Activated T-cell treated with anti-CD3 and anti-CD28 coated beads, Interleukin-2, amount 50 U/mL, for 4 hours (primary cell): ENCODE measurements around the gene CTTN. TPM values are rescaled to one million over a fixed set of nuclear protein-coding genes. Genes with fewer than 3 reads are reported as not detected.

Experiments used
- ATAC-seq, 2 donors: fragments of 200-7000 bp; cut with Tn5 transposase; one replicate each; pipeline ENCODE4 v1.10.0; 2021
- DNase-seq: peaks from one replicate; pipeline ENCODE4 v3.0.0-alpha.2; 2020
- H3K27me3 Mint-ChIP-seq: one replicate; pipeline ENCODE4 v1.8.0; 2021; ENCODE audit warnings: low read depth, mixed read lengths
- H3K36me3 Mint-ChIP-seq: one replicate; pipeline ENCODE4 v1.8.0; 2022; ENCODE audit warnings: mixed read lengths; ENCODE audit not compliant: insufficient read depth
- H3K4me1 Mint-ChIP-seq: one replicate; pipeline ENCODE4 v1.8.0; 2021; ENCODE audit warnings: low read depth, mixed read lengths
- H3K4me3 Mint-ChIP-seq: one replicate; pipeline ENCODE4 v1.8.0; 2021; ENCODE audit warnings: mild to moderate bottlenecking, moderate library complexity, mixed read lengths
- H3K9me3 Mint-ChIP-seq: one replicate; pipeline ENCODE4 v1.8.0; 2021; ENCODE audit warnings: mixed read lengths
- total RNA-seq, 3 donors: library from RNA; stranded (reverse); gene quantifications; one replicate each; pipeline ENCODE4 v1.2.1, GENCODE V29; 2021

CTTN gene
- total RNA-seq, 3 donors from 2014 or later, result 56.5 to 59.1 (median 57.5) TPM

- no peaks in the 10 kb centered on the region for H3K36me3 Mint-ChIP-seq
- H3K4me3 Mint-ChIP-seq, result no peak overlapping the region
- no peaks in the 10 kb centered on the region for H3K4me1 Mint-ChIP-seq
- H3K27me3 Mint-ChIP-seq, result peaks cover 3% of the 10 kb centered on the region
- H3K9me3 Mint-ChIP-seq, result peaks cover 2% of the 10 kb centered on the region
- no peak for DNase-seq
- ATAC-seq, result no peak
Measured at GRCh38 chr11:70455354-70455753, 57.0 kb downstream of the CTTN start.

GRCh38 chr11:70456921-70457532 lies 58.7 kb downstream of the CTTN start:
- Mint-ChIP-seq H3K9me3 (no peaks in the 10 kb centered on the region), H3K36me3 (no peaks in the 10 kb centered on the region), H3K27me3 (peaks cover 9% of the 10 kb centered on the region), H3K4me1 (no peaks in the 10 kb centered on the region), H3K4me3 (no peak overlapping the region)
- ATAC-seq (no peak), DNase-seq (no peak)

- no peaks in the 10 kb centered on the region for H3K4me1 Mint-ChIP-seq
- no peak for DNase-seq
- peaks cover 12% of the 10 kb centered on the region for H3K27me3 Mint-ChIP-seq
- no peaks in the 10 kb centered on the region for H3K36me3 Mint-ChIP-seq
- no peak overlapping the region for H3K4me3 Mint-ChIP-seq
- no peaks in the 10 kb centered on the region for H3K9me3 Mint-ChIP-seq
- no peak for ATAC-seq
Measured at GRCh38 chr11:70458736-70459135, 60.4 kb downstream of the CTTN start.

- H3K4me3 Mint-ChIP-seq, result no peak overlapping the region
- H3K4me1 Mint-ChIP-seq, result no peaks in the 10 kb centered on the region
- DNase-seq (no peak), ATAC-seq (no peak)
- H3K36me3 Mint-ChIP-seq, result no peaks in the 10 kb centered on the region
- H3K9me3 Mint-ChIP-seq, result no peaks in the 10 kb centered on the region
- peaks cover 21% of the 10 kb centered on the region for H3K27me3 Mint-ChIP-seq
Measured at GRCh38 chr11:70460111-70460510, 61.8 kb downstream of the CTTN start.

- Mint-ChIP-seq H3K36me3 (no peaks in the 10 kb centered on the region), H3K4me3 (no peak overlapping the region), H3K4me1 (no peaks in the 10 kb centered on the region), H3K27me3 (peaks cover 30% of the 10 kb centered on the region), H3K9me3 (no peaks in the 10 kb centered on the region)
- DNase-seq (no peak), ATAC-seq (no peak)
Measured at GRCh38 chr11:70460964-70461363, 62.6 kb downstream of the CTTN start.

GRCh38 chr11:70462818-70463477 lies 64.6 kb downstream of the CTTN start:
- Mint-ChIP-seq H3K27me3 (peaks cover 30% of the 10 kb centered on the region), H3K4me3 (no peak overlapping the region)
- ATAC-seq, result no peak

GRCh38 chr11:70463478-70464255 lies 65.3 kb downstream of the CTTN start:
- Mint-ChIP-seq H3K27me3 (peaks cover 30% of the 10 kb centered on the region), H3K4me3 (no peak overlapping the region), H3K9me3 (no peaks in the 10 kb centered on the region), H3K36me3 (no peaks in the 10 kb centered on the region), H3K4me1 (no peaks in the 10 kb centered on the region)
- DNase-seq (no peak), ATAC-seq (no peak)

More at GRCh38 chr11:70462818-70463477, 64.6 kb downstream of the CTTN start:
- DNase-seq, result no peak
- Mint-ChIP-seq H3K36me3 (no peaks in the 10 kb centered on the region), H3K9me3 (no peaks in the 10 kb centered on the region), H3K4me1 (no peaks in the 10 kb centered on the region)

GRCh38 chr11:70464509-70465361 lies 66.4 kb downstream of the CTTN start:
- Mint-ChIP-seq H3K9me3 (no peaks in the 10 kb centered on the region), H3K4me1 (no peaks in the 10 kb centered on the region), H3K27me3 (peaks cover 30% of the 10 kb centered on the region), H3K36me3 (no peaks in the 10 kb centered on the region), H3K4me3 (no peak overlapping the region)
- DNase-seq, result no peak
- no peak for ATAC-seq

- DNase-seq (no peak), ATAC-seq (no peak)
- Mint-ChIP-seq H3K4me1 (no peaks in the 10 kb centered on the region), H3K9me3 (no peaks in the 10 kb centered on the region), H3K36me3 (no peaks in the 10 kb centered on the region), H3K27me3 (peaks cover 27% of the 10 kb centered on the region), H3K4me3 (no peak overlapping the region)
Measured at GRCh38 chr11:70466154-70466553, 67.8 kb downstream of the CTTN start.

- Mint-ChIP-seq H3K27me3 (peaks cover 24% of the 10 kb centered on the region), H3K4me3 (no peak overlapping the region), H3K9me3 (no peaks in the 10 kb centered on the region), H3K36me3 (no peaks in the 10 kb centered on the region), H3K4me1 (no peaks in the 10 kb centered on the region)
- DNase-seq, result no peak
- no peak for ATAC-seq
Measured at GRCh38 chr11:70466596-70466995, 68.3 kb downstream of the CTTN start.

- H3K9me3 Mint-ChIP-seq, result no peaks in the 10 kb centered on the region
- H3K27me3 Mint-ChIP-seq, result peaks cover 24% of the 10 kb centered on the region
- H3K4me3 Mint-ChIP-seq, result no peak overlapping the region
- DNase-seq, result no peak
- ATAC-seq, result no peak
- no peaks in the 10 kb centered on the region for H3K4me1 Mint-ChIP-seq
- no peaks in the 10 kb centered on the region for H3K36me3 Mint-ChIP-seq
Measured at GRCh38 chr11:70467201-70468085, 69.1 kb downstream of the CTTN start.

GRCh38 chr11:70468256-70469195 lies 70.2 kb downstream of the CTTN start:
- Mint-ChIP-seq H3K27me3 (peaks cover 23% of the 10 kb centered on the region), H3K36me3 (no peaks in the 10 kb centered on the region), H3K4me1 (no peaks in the 10 kb centered on the region), H3K4me3 (no peak overlapping the region), H3K9me3 (no peaks in the 10 kb centered on the region)
- DNase-seq, result no peak
- ATAC-seq, result no peak

GRCh38 chr11:70470127-70470526 lies 71.8 kb downstream of the CTTN start:
- H3K36me3 Mint-ChIP-seq, result no peaks in the 10 kb centered on the region
- H3K4me3 Mint-ChIP-seq, result no peak overlapping the region
- H3K9me3 Mint-ChIP-seq, result no peaks in the 10 kb centered on the region
- peaks cover 13% of the 10 kb centered on the region for H3K27me3 Mint-ChIP-seq
- ATAC-seq, result no peak
- no peak for DNase-seq
- no peaks in the 10 kb centered on the region for H3K4me1 Mint-ChIP-seq
